COLO668 (cell line): Measurements from ENCODE around the gene SPOCK1.

Source experiments
- DNase-seq: peaks from one replicate; lab custom pipeline; 2025; ENCODE audit not compliant: unreplicated experiment; lab: John Stamatoyannopoulos, UW

SPOCK1 gene

DNA sequence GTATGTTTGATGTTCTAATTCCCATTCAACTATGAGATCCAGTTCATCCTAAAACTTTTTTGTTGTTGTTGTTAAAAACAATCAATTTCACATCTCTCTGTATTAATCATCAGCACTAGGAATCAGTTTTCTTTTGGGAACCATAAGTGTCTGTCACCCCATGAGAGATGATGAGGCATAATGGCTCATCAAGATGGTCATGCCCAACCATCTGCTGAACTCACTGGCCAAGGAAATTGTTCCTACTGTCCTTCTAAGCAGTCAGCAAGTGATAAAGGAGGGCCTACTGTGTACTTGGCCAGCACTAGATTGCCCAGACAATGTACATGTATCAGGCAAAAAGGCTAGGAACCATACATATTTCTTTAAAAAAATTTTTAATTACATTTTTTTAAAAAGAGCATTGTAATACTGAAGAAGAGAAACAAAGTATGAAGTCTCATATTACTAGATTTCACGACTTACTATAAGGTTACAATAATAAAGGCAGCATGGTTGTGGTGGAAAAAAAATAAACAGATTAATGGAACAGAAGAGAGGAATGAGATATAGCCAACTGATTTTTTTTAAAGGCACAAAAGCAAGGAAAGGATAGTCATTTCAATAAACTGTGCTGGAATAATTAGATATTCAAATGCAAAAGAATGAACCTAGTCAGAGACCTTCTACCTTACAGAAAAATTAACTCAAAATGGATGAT is 458.3 kb downstream of the SPOCK1 start:
- DNase-seq = no peak

DNA sequence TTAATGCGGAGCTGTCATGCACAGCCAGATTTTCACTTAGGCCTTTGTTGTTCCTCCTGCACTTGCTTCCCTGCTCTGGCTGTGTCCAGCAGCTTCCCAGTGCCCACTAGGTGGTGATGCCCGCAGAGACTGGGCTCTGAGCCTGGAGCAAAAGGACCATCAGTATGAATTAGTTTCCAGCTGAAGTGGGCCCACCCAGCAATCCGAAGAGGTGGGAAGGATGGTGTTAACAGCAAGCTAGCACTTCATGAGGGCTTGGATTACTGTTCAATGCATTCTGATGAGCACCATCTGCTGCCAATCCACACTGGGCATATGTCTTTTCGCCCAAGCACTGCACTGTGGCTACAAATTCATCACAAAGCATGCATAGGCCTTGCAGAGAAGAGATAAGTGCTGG is 459.1 kb downstream of the SPOCK1 start:
- DNase-seq = no peak

DNA sequence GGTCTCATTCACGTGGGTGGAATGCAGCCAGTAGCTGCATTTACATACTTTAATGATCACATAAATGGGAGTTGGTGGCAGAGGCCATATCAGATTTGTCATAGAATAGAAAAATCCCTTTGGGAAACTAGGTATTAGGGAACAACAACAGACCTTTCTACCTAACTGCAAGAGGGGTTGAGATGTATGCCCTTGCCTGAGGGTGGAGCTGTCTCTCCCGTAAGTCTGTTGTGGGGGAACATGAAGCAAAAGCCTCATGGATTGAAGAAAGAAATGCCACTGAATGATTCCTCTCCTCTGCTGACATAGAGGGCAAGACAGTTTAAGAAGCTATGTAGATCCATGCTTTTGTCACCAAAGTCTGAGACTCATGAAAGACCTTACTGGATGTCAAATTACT is 461.3 kb downstream of the SPOCK1 start:
- no peak for DNase-seq

DNA sequence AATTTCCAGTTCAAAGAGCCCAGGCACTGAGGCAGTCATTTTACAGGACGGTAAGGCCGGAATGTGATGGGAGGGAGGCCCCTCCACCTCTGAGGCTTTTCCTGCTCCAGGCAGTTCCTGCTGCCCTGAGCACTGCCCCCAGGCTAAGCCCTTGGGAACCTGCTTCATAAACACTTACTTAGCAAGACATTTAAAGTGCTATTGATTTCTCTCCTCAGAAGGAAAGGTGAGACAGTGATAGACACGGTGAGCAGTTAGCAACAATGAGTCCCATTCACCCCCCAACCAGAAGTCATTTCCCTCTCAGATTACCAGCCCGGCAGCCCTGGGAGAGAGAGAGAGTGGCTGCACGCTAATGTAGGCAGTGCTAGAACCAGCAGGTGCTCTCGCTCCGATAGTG is 462.5 kb downstream of the SPOCK1 start:
- DNase-seq = peak; percentile 49

DNA sequence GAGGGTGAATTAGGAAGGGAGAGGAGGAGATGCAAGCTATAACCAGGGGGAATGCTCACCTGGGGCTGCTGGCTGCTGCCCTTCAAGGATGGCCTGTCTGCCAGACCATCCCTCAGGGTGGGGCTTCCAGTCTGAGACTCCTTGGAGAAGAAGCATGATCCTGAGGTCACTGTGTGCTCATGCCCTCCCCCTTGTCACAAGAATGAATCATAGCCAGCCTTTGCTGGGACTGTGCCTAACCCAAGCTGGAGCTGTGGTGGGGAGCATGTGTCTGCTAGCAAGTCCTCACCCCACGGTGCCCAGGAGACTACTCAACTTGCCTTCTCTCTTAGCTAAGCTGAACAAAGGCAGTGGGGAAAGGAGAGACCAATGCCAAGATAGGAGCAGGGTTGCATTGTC is 463.6 kb downstream of the SPOCK1 start:
- no peak for DNase-seq

DNA sequence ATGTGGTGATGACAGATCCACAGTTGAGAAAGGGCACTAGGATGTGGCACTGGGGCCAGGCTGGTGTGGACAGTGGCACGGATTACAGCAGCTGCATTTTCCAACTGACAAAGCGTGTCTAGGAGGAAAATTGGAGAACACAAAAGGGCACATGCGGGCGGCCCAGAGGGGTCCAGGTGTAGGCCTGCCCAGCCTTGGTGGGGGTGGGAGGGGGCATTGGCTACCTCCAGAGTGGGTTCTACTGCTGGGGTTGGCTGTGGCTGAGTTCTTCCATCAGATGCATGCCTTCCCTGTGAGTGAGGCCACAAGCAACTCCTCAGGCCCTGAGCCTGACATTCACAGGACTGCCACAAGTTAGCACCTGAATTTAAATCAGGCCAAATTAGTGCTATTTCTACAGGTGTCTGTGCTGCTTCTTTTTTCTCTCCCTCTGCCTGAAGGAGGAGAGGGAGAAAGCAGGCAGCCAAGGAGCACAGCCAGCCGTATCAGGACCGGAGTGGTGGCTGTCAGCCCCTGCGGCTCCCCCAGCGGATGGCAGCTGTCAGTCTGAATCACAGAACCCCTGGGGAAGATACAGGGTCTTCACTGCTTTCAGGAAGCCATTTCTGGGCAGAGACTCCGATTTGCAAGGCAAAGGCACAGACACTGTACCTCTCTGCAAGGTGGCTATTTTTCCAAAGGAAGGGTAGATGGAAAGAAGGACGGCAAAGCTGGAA is 464.2 kb downstream of the SPOCK1 start:
- no peak for DNase-seq

DNA sequence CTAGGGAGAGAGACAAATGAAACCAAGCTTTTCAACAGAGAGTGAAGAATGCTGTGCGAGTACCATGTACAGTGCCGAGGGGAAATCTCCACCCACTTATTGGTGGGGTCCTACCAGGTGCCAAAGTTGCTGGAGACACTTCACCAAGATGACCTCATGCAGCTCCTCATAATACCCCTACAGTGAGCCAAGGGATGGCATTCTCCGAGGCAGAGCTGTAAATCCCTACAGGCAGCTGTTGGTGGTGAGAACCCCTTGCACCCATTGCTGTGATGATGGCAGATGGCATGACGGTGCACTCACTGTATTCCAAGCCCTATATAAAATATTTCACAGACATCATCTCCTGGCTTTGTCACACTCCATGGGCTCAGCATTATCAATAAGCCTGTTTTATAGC is 464.9 kb downstream of the SPOCK1 start:
- DNase-seq = no peak

DNA sequence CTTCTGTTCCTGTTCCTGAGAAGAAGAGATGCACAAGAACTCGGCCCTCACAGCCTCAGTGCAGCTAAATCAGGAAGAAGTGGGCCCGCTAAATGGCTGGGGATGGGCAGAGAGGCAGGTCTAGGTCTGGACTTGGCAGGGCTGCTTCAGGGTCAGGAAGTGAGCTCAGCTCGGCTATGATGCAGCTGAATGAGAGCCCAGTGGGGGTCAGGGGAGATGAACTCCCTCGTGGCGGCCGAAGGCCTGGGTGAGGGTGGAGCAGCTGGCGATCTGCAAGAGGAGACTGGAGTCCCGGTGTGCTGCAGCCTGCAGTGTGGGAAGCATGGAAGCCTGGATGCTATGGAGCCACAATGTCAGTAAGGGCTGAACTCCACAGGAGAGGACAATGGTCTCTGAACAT is 466.2 kb downstream of the SPOCK1 start:
- no peak for DNase-seq

DNA sequence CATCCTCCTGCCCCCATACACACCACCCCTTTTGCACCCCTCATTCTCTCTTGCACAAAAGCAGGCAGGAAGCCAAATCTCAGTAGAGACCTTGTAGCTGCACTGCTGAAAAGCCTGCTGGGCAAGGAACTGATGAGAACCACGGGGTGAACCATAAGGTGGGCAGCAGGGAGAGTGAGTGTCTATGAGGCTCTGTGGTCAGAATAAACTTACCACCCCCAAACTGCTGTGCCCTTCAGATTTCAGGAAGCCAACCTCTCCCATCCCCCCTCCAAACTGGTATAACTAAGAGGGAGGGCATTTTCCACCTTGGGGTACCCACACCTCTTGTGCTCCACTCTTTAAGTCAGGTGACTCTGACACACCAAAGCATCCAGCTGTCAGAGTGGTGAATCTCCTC is 471.4 kb downstream of the SPOCK1 start:
- DNase-seq = no peak

DNA sequence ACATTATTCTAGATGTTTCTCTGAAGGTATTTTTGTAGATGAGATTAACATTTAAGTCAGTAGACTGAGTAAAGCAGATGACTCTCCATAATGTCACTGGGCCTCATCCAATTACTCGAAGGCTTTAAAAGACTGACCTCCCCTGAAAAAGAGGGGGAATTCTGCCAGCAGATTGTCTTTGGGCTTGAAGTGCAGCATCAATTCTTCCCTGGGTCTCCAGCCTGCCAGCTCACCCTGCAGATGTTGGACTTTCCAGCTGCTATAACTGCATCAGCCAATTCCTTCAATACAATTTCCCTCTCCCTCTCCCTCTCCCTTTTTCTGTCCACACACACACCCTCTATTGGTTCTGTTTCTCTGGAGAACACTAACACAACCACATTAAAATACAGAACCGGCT is 472.8 kb downstream of the SPOCK1 start:
- DNase-seq = no peak

DNA sequence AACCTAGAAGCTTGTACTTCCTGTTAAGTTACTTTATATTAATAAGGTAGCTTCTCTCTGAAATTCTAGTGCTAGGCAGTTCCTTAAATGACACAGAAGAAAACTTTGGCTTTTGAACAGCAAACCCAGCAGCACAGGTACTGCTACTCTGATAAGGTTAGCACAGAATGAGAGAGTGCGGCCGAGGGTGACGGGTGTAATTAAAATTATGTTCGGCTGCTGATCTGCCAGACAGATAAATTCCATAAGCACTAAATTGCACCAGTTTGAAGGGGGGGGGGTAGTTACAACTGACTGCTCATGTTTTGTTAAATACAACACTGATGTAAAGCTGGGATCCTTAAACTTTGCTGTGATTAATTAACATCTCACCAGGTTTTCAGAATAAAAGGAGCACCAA is 475.1 kb downstream of the SPOCK1 start:
- no peak for DNase-seq

DNA sequence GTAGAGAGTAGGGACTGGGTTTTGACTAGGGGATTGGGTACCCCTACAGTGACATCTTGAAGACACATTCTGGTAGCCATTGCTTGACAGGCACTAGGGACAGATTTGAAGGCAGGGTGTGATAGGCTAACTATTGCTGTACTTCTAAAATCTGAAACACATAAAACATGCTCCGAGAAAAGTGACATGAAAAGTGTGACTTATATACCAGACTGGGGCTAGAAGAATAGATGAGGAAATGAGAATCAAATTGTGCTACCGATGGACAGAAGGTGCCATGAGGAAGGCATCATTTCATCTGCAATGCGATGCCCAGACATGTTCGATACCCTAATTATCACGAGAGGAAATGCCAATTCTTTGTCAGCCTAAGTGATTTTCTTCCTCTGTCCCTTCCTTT is 475.8 kb downstream of the SPOCK1 start:
- DNase-seq = no peak

DNA sequence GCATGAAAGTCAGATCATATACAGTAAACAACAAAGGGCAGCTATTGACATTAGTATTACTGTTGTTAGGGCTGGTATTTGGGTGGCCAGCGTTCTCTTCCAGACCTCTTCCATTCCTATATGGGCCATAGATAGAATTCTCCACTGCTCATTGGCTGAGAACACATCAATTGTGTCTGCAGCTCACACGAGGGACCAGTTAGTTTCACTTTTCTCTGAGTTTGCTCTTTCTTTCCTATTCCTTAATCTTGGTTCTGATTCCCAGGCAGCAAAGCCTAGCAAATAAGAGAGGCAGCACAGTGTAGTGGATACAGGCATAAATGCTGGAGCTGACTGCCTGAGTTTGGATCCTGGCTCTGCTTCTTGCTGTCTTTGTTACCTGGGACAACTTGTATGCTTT is 476.4 kb downstream of the SPOCK1 start:
- DNase-seq = no peak

DNA sequence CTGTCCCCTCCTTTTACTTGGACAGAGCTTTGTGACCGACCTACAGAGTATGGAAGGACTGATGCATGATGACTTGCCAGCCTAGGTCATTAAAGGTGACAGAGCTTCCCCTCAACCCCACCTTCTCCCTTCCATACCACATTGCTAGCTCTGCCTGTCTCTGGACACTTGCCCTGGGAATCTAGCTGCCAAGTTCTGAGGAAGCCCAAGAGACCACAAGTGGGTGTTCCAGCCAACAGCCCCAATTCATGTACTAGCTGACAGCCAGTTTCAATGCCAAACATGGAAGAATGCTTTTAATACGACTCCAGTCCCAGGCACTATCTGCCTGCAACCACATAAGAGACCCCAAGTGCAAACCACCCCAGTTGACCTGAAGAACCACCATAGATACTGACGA is 477.1 kb downstream of the SPOCK1 start:
- DNase-seq = no peak

DNA sequence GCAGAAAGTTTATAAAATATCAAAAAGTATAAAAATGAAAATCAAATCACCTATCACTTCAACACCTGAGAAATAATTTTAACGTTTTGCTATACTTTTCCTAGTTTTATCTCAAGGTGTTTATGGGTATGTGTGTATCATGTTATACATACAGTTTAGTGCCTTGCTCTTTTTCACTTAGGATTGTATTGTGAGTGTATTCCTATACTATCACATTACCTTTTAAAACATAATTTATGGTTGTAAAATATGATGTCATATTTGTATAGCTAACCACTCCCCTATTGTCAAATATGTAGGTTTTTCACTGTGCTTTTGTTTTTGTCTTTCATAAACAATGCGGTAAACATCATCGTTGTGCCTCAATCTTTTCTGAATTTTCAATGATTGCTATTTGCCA is 479.9 kb downstream of the SPOCK1 start:
- DNase-seq = no peak

DNA sequence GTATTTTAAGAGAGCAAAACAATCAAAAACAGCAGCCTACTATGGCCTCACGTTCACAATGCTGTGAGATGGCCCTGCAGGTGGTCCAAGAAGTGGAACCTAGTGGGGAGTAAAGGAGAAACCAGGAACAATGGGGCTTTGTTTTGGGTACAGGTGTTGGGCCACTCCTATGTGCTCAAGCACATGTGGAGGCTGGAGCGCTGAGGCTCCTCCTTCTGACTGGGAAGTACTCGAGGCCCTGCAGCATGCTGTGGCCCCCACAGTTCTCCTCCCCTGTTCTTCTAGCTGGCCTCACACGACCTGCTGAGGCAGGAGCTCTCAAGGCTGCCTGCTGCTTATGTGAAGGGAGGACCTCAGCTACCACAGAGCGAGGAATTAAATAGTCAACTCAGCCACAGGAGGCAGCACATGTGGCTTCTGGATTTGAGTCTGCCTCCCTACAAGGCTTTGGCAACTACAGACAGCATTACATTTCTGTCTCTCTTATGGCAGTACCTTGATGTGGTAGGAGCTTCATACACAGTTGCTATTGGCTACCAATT is 482.3 kb downstream of the SPOCK1 start:
- DNase-seq = no peak

DNA sequence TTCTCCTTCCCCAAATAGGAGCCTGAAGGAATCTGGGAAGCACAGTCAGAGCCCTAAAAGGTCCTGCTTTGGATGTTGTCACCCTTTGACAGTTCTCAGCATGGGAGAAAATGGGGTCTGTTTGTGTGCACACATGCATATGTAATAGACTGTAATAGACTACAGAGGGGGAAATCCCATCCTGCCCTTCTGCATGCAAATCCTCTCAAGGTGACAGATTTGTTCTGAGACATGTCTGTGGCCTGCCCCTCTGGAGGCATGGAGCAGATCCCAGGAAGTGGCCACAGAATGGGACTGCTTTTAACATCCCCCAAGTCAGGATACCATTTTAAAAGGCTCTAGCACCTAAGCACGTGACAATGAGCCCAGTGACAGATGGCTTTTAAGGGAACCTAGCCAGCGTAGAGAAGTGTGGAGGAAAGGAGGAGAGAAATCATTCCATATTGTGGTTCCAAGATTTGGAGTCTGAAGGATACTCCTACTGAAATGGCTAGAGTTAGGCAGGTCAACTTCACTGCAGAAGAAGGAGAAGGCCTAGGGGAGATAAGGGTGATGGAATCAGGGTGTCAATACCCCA is 483.5 kb downstream of the SPOCK1 start:
- no peak for DNase-seq

DNA sequence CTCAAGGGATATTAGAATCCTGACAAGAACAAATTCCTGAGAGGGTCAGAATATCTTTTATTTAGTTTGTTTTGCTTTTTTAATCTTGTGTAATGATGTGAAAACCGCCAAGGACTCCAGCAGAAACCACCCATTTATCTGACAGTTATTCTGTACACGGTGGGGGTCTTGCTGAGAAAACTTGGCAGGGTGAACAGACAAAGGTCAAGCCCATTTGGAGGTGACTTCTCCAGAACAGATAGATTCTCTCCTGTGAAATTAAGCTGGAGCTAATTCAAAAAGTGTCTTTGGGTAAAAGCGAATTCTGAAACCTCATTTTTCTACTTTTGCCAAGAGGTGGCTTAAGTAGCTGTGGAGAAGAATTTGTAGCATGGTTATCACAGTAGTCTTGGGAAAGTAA is 484.4 kb downstream of the SPOCK1 start:
- DNase-seq = no peak

DNA sequence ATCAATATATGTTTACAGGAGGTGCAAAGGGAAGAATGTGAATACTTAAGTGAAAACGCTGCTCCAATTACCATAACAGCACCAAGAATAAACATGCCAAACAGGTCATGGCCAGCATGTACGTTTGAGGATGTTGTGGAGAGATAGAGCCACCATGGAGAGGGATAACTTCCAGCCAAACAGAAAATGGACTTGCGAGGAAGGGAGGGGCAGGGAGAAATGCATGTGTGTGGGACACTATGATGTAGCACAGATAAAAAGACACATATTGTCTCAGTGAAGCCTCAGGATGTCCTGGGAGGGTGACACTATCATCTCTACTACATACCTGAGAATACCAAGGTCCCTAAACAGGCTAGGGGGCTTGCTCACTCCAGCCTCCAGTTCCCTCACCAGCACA is 488.9 kb downstream of the SPOCK1 start:
- DNase-seq = no peak

DNA sequence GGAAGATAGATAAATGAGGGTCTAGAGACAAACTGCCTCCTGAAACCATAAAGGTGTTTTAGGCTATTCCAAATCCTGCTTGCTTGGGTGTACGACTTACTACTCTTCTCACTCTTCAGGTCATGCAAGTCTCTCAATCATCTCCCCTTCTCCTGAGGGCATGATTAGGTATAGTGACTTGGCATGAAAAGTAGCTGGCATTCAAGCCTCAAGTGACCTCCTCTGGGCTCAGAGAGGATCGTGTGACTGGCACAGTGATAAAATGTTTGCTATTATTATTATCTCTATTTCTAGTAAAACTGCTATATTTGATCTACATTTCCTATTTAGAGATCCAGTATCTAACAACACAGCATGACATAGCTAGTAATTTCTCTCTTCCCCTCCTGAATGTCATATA is 494.8 kb downstream of the SPOCK1 start:
- DNase-seq = no peak

DNA sequence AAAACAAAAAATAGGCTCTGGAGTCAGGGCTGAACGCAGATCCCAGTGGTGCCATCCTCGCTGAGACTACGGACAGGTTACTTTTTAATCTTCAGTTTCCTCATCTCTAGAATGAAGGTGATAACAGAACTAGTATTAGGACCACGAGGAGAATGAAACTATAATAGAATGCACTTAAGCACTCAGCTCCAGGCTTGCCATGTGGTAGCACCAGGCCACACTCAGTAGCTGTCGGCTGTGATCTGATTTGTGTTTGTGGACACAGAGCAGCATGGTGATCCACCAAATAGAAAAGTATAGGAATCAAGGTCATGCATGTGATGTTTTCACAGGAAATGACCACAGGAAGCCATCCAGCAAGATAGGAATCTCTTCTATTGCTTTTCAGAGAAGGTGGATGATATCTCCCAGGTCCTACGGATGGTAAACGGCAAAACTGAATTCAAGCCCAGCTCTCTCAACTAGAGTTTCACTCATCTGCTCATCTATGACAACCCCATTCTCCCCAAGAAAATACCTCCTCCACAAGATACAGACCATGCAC is 498.0 kb downstream of the SPOCK1 start:
- no peak for DNase-seq

DNA sequence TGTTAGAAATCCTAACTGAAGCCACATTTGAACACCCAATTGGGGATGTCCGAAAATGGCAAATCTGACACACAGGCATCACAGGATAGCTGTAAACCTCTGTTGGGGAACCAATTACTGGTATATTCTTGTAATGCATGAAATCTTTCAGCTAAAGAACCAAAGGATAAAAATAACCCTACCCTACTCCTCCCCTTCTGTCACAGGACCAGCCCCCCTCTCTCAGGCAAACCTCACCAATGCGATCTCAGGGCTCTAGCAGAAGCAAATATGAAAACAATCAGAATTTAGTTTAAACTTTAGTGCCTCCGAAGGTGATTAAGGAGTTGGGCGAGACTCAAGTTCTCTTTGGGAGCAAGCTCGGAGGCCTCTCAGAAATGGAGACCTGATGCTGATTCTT is 499.3 kb downstream of the SPOCK1 start:
- no peak for DNase-seq
